ENCODE results near the gene PYURF. TPM values are rescaled to one million over a fixed set of nuclear protein-coding genes. Genes with fewer than 3 reads are reported as not detected.
A peak's percentile ranks its signal among the peaks of the same experiment; 100 is the strongest.
"Not testable (repeated sequence)": the region's sequence is repeated elsewhere in the genome, so short reads cannot be mapped to it uniquely, and the experiment has no call there.

Gene PYURF
- total RNA-seq, 1 experiment from 2014 or later = 41.7 TPM

DNA sequence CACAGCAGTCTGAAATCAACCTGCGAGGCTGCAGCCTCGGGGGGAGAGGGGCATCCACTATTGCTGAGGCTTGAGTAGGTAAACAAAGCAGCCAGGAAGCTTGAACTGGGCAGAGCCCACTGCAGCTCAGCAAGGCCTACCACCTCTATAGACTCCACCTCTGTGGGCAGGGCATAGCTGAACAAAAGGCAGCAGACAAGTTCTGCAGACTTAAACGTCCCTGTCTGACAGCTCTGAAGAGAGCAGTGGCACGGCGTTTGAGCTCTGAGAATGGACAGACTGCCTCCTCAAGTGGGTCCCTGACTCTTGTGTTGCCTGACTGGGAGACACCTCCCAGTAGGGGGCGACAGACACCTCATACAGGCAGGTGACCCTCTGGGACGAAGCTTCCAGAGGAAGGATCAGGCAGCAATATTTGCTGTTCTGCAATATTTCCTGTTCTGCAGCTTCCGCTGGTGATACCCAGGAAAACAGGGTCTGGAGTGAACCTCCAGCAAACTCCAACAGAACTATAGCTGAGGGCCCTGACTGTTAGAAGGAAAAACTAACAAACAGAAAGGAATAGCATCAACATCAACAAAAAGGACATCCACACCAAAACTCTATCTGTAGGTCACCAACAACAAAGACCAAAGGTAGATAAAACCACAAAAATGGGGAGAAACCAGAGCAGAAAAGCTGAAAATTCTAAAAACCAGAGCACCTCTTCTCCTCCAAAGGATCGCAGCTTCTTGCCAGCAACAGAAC lies 15.9 kb upstream of the PYURF start:
- H3K79me2 ChIP-seq (ENCODE audit: insufficient read depth, low read length); H4K20me1 ChIP-seq (ENCODE audit: control insufficient read depth, insufficient read depth, insufficient read length); H4K91ac ChIP-seq (ENCODE audit: insufficient read length, low read depth, low read length); H3K4me1 ChIP-seq (ENCODE audit: insufficient read depth, low read length); H3K27me3 ChIP-seq (ENCODE audit: insufficient read depth, low read length); H4K5ac ChIP-seq (ENCODE audit: insufficient read length, low read depth, low read length); H3K9me3 ChIP-seq (ENCODE audit: control insufficient read depth, low read depth, low read length); H3K23ac ChIP-seq (ENCODE audit: insufficient read length, low read depth, low read length); H3K4me2 ChIP-seq (ENCODE audit: insufficient read depth, insufficient read length, low read length); H4K8ac ChIP-seq (replicated peaks; ENCODE audit: insufficient read length, low read depth, low read length); H3T11ph ChIP-seq (ENCODE audit: low read length); H2BK120ac ChIP-seq (ENCODE audit: low read depth, low read length, poor library complexity, severe bottlenecking); H3K56ac ChIP-seq (ENCODE audit: insufficient read length, low read depth, low read length); H3K27ac ChIP-seq (ENCODE audit: insufficient read length, low read depth, low read length); H2BK20ac ChIP-seq (ENCODE audit: low read depth, low read length, poor library complexity, severe bottlenecking); H3K4ac ChIP-seq (ENCODE audit: low read depth, low read length); H3K14ac ChIP-seq (ENCODE audit: insufficient read depth, low read length); H3K4me3 Mint-ChIP-seq; H3K79me1 ChIP-seq (ENCODE audit: insufficient read depth, low read depth, low read length, poor library complexity, severe bottlenecking); H3K23me2 ChIP-seq (ENCODE audit: insufficient read length, low read depth, low read length, poor library complexity, severe bottlenecking); H2BK12ac ChIP-seq (ENCODE audit: insufficient read length, low read depth, low read length); H3K9ac ChIP-seq (ENCODE audit: extremely low read depth, insufficient read length, low read length); H2BK15ac ChIP-seq (ENCODE audit: low read depth, low read length); H3K18ac ChIP-seq (ENCODE audit: insufficient read length, low read depth, low read length); H3K27me3 Mint-ChIP-seq (ENCODE audit: low read depth); H3K9me3 Mint-ChIP-seq; H3K36me3 Mint-ChIP-seq (ENCODE audit: insufficient read depth in 1 of 3, low read depth in 3 of 3); H2BK5ac ChIP-seq (ENCODE audit: insufficient read length, low read length); H2AFZ ChIP-seq (ENCODE audit: low read length); H2AK5ac ChIP-seq (ENCODE audit: insufficient read length, low read length): not testable (repeated sequence)
- H3K27ac Mint-ChIP-seq = 0 out of 7 replicates have a peak overlapping the region, but pooled peaks of 1 of the 3 experiments have one; percentile 40
- peak; percentile 82 for DNase-seq
- TF ChIP-seq, protein P1, sequence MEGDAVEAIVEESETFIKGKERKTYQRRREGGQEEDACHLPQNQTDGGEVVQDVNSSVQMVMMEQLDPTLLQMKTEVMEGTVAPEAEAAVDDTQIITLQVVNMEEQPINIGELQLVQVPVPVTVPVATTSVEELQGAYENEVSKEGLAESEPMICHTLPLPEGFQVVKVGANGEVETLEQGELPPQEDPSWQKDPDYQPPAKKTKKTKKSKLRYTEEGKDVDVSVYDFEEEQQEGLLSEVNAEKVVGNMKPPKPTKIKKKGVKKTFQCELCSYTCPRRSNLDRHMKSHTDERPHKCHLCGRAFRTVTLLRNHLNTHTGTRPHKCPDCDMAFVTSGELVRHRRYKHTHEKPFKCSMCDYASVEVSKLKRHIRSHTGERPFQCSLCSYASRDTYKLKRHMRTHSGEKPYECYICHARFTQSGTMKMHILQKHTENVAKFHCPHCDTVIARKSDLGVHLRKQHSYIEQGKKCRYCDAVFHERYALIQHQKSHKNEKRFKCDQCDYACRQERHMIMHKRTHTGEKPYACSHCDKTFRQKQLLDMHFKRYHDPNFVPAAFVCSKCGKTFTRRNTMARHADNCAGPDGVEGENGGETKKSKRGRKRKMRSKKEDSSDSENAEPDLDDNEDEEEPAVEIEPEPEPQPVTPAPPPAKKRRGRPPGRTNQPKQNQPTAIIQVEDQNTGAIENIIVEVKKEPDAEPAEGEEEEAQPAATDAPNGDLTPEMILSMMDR (conservative IDR thresholded peaks at IDR 0.05) = peak; percentile 82
- WGBS (ENCODE audit: extremely low coverage, insufficient read length, low lambda C conversion rate) = no CpG with 5 or more reads among the region's 9 CpGs
- H3K4me1 Mint-ChIP-seq = peaks cover 7 to 13% of the 10 kb centered on the region in 2 experiments
